Neuronal stem cell (in vitro differentiated cells): ENCODE results near the gene GLB1L2.
A peak's percentile ranks its signal among the peaks of the same experiment; 100 is the strongest.

Experiments
- DNase-seq: peaks from one replicate; pipeline ENCODE4 v3.0.0-alpha.2; 2013; ENCODE audit warnings: low spot score
- H2AFZ ChIP-seq: one replicate; pipeline ENCODE4 v1.6.1; 2013; ENCODE audit warnings: mild to moderate bottlenecking, low read length, inconsistent platforms
- H2AK5ac ChIP-seq: 2 replicates; pipeline ENCODE4 v1.6.1; 2013; ENCODE audit warnings: low read depth, mild to moderate bottlenecking, inconsistent platforms, low read length, moderate library complexity, mixed read lengths
- H2BK120ac ChIP-seq: 2 replicates; pipeline ENCODE4 v1.6.1; 2013; ENCODE audit warnings: low read depth, mild to moderate bottlenecking, inconsistent platforms, low read length, moderate library complexity, mixed read lengths
- H2BK12ac ChIP-seq: one replicate; pipeline ENCODE4 v1.6.1; 2013; ENCODE audit warnings: low read length, inconsistent platforms
- H2BK15ac ChIP-seq: 2 replicates; pipeline ENCODE4 v1.6.1; 2013; ENCODE audit warnings: mild to moderate bottlenecking, low read length, inconsistent platforms, mixed read lengths
- H2BK5ac ChIP-seq: one replicate; pipeline ENCODE4 v1.6.1; 2013; ENCODE audit warnings: inconsistent platforms, mild to moderate bottlenecking, low read length, moderate library complexity
- H3K14ac ChIP-seq: one replicate; pipeline ENCODE4 v1.6.1; 2013; ENCODE audit warnings: low read length, inconsistent platforms
- H3K18ac ChIP-seq: 2 replicates; pipeline ENCODE4 v1.6.1; 2013; ENCODE audit warnings: low read length, inconsistent platforms
- H3K23ac ChIP-seq: 2 replicates; pipeline ENCODE4 v1.6.1; 2013; ENCODE audit warnings: low read depth, mild to moderate bottlenecking, mixed read lengths, low read length, inconsistent platforms; ENCODE audit not compliant: poor library complexity
- H3K27ac ChIP-seq: replicated peaks from 3 replicates; pipeline ENCODE4 v1.5.1; 2013; ENCODE audit warnings: low read length, inconsistent platforms
- H3K27me3 ChIP-seq, 3 experiments: 2 replicates each; pipeline ENCODE4 v1.6.1; 2013; ENCODE audit warnings: low read length in 3 of 3, mild to moderate bottlenecking in 2 of 3, inconsistent platforms in 1 of 3, low read depth in 1 of 3, mixed read lengths in 1 of 3, moderate library complexity in 1 of 3; ENCODE audit not compliant: control insufficient read depth in 3 of 3, insufficient read depth in 3 of 3
- H3K36me3 ChIP-seq, 2 donors: replicated peaks in 1 of 2; 2 replicates each; pipeline ENCODE4 v1.6.1; 2013; ENCODE audit warnings: low read length in 2 of 2; ENCODE audit not compliant: control insufficient read depth in 2 of 2, insufficient read depth in 2 of 2
- H3K4ac ChIP-seq: 2 replicates; pipeline ENCODE4 v1.6.1; 2013; ENCODE audit warnings: inconsistent platforms, mild to moderate bottlenecking, low read length, moderate library complexity
- H3K4me1 ChIP-seq, 2 donors: 1 replicate in 1 of 2; 2 replicates in 1 of 2; pipeline ENCODE4 v1.6.1; 2013; ENCODE audit warnings: low read length in 2 of 2, low read depth in 1 of 2; ENCODE audit not compliant: control insufficient read depth in 2 of 2, insufficient read depth in 1 of 2
- H3K4me2 ChIP-seq: one replicate; pipeline ENCODE4 v1.6.1; 2013; ENCODE audit warnings: mild to moderate bottlenecking, low read length, inconsistent platforms; ENCODE audit not compliant: insufficient read depth, poor library complexity, severe bottlenecking
- H3K4me3 ChIP-seq, 2 donors: 2 replicates each; pipeline ENCODE4 v1.5.1; 2013; ENCODE audit warnings: low read length in 2 of 2, mild to moderate bottlenecking in 2 of 2, inconsistent platforms in 1 of 2, moderate library complexity in 1 of 2
- H3K79me1 ChIP-seq: one replicate; pipeline ENCODE4 v1.6.1; 2013; ENCODE audit warnings: low read depth, mild to moderate bottlenecking, inconsistent platforms, low read length, moderate library complexity
- H3K9ac ChIP-seq: one replicate; pipeline ENCODE4 v1.6.1; 2013; ENCODE audit warnings: mild to moderate bottlenecking, low read depth, low read length, inconsistent platforms; ENCODE audit not compliant: poor library complexity
- H3K9me3 ChIP-seq, 2 donors: replicated peaks in 1 of 2; 2 replicates each; pipeline versions ENCODE3 to v1.6.1; 2013; ENCODE audit warnings: low read length in 2 of 2, mild to moderate bottlenecking in 2 of 2, inconsistent platforms in 1 of 2, low read depth in 1 of 2, mixed read lengths in 1 of 2, moderate library complexity in 1 of 2; ENCODE audit not compliant: control insufficient read depth in 2 of 2, insufficient read depth in 1 of 2
- H4K8ac ChIP-seq: one replicate; pipeline ENCODE4 v1.6.1; 2013; ENCODE audit warnings: low read depth, mild to moderate bottlenecking, inconsistent platforms, low read length, moderate library complexity
- H4K91ac ChIP-seq: one replicate; pipeline ENCODE4 v1.6.1; 2013; ENCODE audit warnings: low read length, low read depth, mild to moderate bottlenecking, inconsistent platforms; ENCODE audit not compliant: poor library complexity
- WGBS, 2 donors: extraction: QIAGEN DNeasy Blood & Tissue Kit; methylation state at CpG; one replicate each; pipeline ENCODE4 v1.1.7; 2013; ENCODE audit warnings: missing lambda C conversion rate in 2 of 2, mixed read lengths in 1 of 2; ENCODE audit not compliant: insufficient read length in 2 of 2, insufficient replicate concordance in 1 of 2; ENCODE audit errors: extremely low coverage in 2 of 2; 5-methylcytosine and 5-hydroxymethylcytosine counted together

The GLB1L2 gene

GRCh38 chr11:134357545-134357839 is 25.7 kb downstream of the GLB1L2 start:
- Histone ChIP-seq H3K4me1 (no peaks in the 10 kb centered on the region), H3K4me2 (no peak overlapping the region), H3K27ac (no peak overlapping the region), H2AFZ (no peak overlapping the region), H3K27me3 (peaks cover 0 to 3% (median 0%) of the 10 kb centered on the region in 3 experiments), H2BK12ac (peak overlapping the region; percentile 17), H2BK120ac (no peak overlapping the region), H3K4me3 (no peak overlapping the region), H3K4ac (no peak overlapping the region), H3K36me3 (no peaks in the 10 kb centered on the region), H2BK15ac (no peak overlapping the region), H3K9ac (no peak overlapping the region), H3K18ac (no peak overlapping the region), H3K14ac (peak overlapping the region; percentile 47), H2BK5ac (peak overlapping the region; percentile 48), H3K79me1 (no peaks in the 10 kb centered on the region), H3K23ac (no peak overlapping the region), H4K8ac (no peak overlapping the region), H2AK5ac (no peak overlapping the region), H4K91ac (no peak overlapping the region), H3K9me3 (no peaks in the 10 kb centered on the region)
- no peak for DNase-seq
- no CpG with 5 or more reads among the region's 8 CpGs for WGBS, 2 donors

GRCh38 chr11:134358165-134358855 is 26.5 kb downstream of the GLB1L2 start:
- H3K79me1 ChIP-seq = no peaks in the 10 kb centered on the region
- H3K9ac ChIP-seq = no peak overlapping the region
- H4K91ac ChIP-seq = no peak overlapping the region
- H3K27me3 ChIP-seq = peaks cover 0 to 3% (median 0%) of the 10 kb centered on the region in 3 experiments
- no peak overlapping the region for H2AFZ ChIP-seq
- H3K27ac ChIP-seq = no peak overlapping the region
- peak overlapping the region; percentile 2 for H2BK5ac ChIP-seq
- H2BK120ac ChIP-seq = no peak overlapping the region
- H2BK12ac ChIP-seq = no peak overlapping the region
- no peak overlapping the region for H3K4me3 ChIP-seq
- no peak overlapping the region for H3K14ac ChIP-seq
- no peak overlapping the region for H2AK5ac ChIP-seq
- no peaks in the 10 kb centered on the region for H3K36me3 ChIP-seq
- H3K9me3 ChIP-seq = no peaks in the 10 kb centered on the region
- no CpG with 5 or more reads among the region's 27 CpGs for WGBS, 2 donors
- H3K23ac ChIP-seq = no peak overlapping the region
- H2BK15ac ChIP-seq = no peak overlapping the region
- no peak for DNase-seq
- H3K4me2 ChIP-seq = no peak overlapping the region
- H4K8ac ChIP-seq = no peak overlapping the region
- H3K18ac ChIP-seq = no peak overlapping the region
- H3K4ac ChIP-seq = no peak overlapping the region
- H3K4me1 ChIP-seq = no peaks in the 10 kb centered on the region

- H3K27ac ChIP-seq = no peak overlapping the region
- H2BK12ac ChIP-seq = no peak overlapping the region
- H3K4me2 ChIP-seq = no peak overlapping the region
- H3K4ac ChIP-seq = no peak overlapping the region
- H4K91ac ChIP-seq = peak overlapping the region; percentile 32
- H4K8ac ChIP-seq = no peak overlapping the region
- H3K9ac ChIP-seq = peak overlapping the region; percentile 24
- no peak overlapping the region for H2BK120ac ChIP-seq
- H3K18ac ChIP-seq = no peak overlapping the region
- no peak for DNase-seq
- H3K36me3 ChIP-seq = no peaks in the 10 kb centered on the region
- no peak overlapping the region for H2BK15ac ChIP-seq
- peak overlapping the region; percentile 29 for H3K23ac ChIP-seq
- H3K27me3 ChIP-seq = peaks cover 0 to 3% (median 0%) of the 10 kb centered on the region in 3 experiments
- H3K79me1 ChIP-seq = no peaks in the 10 kb centered on the region
- no CpG with 5 or more reads among the region's 18 CpGs for WGBS, 2 donors
- H2BK5ac ChIP-seq = peak overlapping the region; percentile 2
- no peaks in the 10 kb centered on the region for H3K9me3 ChIP-seq
- no peaks in the 10 kb centered on the region for H3K4me1 ChIP-seq
- H3K4me3 ChIP-seq = no peak overlapping the region
- no peak overlapping the region for H3K14ac ChIP-seq
- H2AFZ ChIP-seq = no peak overlapping the region
- peak overlapping the region; percentile 15 for H2AK5ac ChIP-seq
These were observed 27.2 kb downstream of the GLB1L2 start for GRCh38 chr11:134358856-134359490.

- Histone ChIP-seq H3K36me3 (no peaks in the 10 kb centered on the region), H2BK120ac (no peak overlapping the region), H4K8ac (peak overlapping the region; percentile 44), H2BK12ac (no peak overlapping the region), H2BK5ac (peak overlapping the region; percentile 2), H3K14ac (no peak overlapping the region), H3K79me1 (no peaks in the 10 kb centered on the region), H4K91ac (peak overlapping the region; percentile 32), H2AK5ac (peak overlapping the region; percentile 51), H2BK15ac (no peak overlapping the region), H3K4ac (no peak overlapping the region), H3K23ac (peak overlapping the region; percentile 29), H3K9ac (no peak overlapping the region), H3K27ac (no peak overlapping the region), H3K4me1 (no peaks in the 10 kb centered on the region), H3K9me3 (no peaks in the 10 kb centered on the region), H3K4me2 (no peak overlapping the region), H2AFZ (peak overlapping the region; percentile 78), H3K18ac (peak overlapping the region; percentile 12), H3K27me3 (peaks cover 0 to 3% (median 0%) of the 10 kb centered on the region in 3 experiments), H3K4me3 (no peak overlapping the region)
- WGBS, 2 donors = no CpG with 5 or more reads among the region's 10 CpGs
- no peak for DNase-seq
These were observed 27.9 kb downstream of the GLB1L2 start for GRCh38 chr11:134359646-134360045.
